Stimulated activated CD4-positive, alpha-beta T cell treated with anti-CD3 and anti-CD28 coated beads, Interleukin-12 subunit alpha, Interleukin-12 subunit beta, amount 100 ng/mL, for 24 hours (primary cell): ENCODE data around the gene SOX18.

Source experiments
- DNase-seq, 2 experiments: peaks; one replicate each; pipeline ENCODE4 v3.0.0-alpha.2; 2020; ENCODE audit warnings: low read depth in 2 of 2

The SOX18 gene

DNA sequence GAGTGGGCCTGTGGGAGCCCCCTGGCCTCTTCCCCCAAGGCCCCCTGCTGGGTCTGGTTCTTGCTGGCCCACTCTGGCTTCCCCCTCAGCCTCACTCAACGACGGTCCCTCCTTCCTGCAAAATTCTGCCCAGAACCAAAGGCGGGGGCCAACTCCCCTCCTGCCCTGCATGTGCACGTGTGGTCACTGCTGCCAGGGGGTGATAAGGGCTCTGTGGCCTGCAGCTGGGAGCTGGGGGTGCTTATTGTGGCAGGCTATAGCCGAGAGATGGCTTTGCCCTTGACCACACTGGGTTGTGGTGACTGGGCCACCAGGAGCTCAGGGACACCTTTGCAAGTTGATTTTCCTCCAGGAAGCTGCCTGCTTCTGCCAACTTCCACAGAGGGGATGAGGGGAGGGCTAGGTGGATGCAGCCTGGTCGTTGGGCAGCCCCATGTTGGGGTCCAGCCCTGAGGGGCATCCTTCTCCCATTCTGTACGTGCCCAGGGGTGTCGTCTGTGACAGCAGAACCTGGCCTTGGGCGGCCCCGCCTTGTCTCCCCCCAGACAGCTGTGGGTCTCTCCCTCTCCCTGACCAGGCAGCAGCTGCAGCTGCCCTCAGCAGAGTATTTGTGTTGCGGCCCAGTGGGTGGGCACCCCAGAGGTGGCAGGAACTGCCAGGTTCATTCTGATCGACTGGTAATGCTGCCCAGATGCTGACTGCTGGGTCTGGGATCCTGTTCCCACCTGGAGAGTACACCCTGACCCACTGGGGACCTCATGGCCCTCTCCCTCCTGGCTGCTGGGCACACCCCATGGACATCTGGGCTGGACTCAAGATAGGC is 19.2 kb upstream of the SOX18 start:
- DNase-seq: no peak

- DNase-seq: no peak
Observed at GRCh38 chr20:64067733-64068307, 18.4 kb upstream of the SOX18 start.

- DNase-seq: no peak
Observed at GRCh38 chr20:64067005-64067632, 17.7 kb upstream of the SOX18 start.

DNA sequence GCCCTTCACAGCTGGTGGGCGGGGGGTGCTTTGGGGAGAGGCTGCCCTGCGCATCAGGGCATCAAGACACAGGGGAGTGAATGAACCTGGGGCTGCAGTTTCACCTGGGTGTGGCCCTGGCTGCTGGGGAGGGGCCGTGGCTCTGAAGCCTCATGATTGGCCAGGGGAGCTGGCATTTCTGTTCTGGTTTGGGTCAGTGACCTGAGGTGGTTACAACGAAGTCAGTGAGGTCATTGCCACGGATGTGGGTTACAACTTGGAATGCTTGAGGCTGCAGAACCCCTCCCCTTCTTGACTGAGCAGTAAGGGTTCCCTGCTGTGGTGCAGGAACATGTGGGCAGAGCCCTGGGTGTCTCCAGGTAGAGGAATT is 16.5 kb upstream of the SOX18 start:
- DNase-seq: peak in 1 of 2 experiments; percentile 49

DNA sequence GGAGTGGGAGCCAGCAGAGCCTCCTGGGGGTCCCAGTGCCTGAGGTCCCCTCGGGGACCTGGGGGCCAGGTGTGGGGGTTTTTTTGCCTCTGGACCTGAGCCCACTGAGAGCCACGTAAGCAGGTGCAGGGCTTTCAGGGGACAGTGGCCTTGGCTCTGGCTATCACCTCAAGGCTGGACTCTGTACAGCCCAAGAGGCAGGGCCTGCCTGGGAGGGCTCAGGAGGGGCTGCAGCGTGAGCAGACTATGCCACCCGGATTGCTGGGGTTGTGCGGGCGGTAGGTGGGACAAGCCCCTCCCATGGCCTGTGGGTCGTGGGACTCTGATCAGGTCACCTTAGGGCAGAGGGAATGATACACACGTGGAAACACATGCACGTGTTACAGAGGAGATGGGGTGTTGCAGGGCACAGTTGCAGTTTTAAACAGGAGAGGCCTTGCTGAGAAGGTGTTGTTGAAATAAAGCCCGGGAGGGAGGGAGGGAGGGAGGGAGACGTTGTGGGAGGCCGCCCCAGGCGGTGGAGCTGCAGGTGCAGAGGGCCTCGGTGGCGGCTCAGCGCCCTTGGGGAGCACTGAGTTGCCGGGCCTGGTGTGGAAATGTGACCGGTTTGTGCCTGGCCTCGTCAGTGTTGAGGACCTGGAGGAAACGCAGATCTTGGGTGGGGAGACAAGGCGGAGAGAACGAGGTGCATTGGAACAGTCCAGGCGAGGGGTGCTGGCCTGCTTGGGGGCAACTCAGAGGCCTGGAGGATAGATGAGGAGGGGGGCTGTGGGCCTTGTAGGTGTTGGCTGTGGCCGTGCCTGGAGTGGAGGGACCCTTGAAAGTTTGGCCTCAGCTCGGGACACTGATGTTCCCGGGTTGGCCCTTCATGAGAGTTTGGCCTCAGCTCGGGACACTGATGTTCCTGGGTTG is 15.9 kb upstream of the SOX18 start:
- DNase-seq: no peak

DNA sequence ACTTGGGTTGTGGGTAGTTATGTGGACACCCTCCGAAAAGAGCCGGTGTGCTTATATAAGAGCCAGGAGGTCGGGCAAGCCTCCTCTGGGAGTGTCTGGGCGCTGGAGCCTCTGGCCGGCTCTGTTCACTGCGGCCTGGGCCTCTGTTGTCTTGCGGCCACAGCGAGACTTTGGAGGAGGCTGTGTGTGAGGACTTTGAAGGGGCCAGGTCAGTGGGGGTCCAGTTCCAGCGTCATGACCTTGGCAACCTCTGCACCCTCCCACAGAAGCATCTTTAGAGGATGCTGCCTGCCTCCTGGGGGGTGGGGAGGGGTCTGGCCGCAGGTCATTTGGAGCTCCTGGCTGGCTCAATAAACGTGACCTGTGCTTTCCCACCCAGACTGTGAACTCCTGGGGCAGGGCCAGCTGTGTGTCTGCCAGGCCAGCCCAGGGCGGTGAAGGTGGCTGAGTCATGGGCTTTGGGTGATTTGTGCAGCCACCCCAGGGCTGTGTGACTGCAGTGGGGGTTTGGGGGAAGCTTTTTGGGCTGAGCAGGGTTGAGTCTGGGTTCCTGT is 14.8 kb upstream of the SOX18 start:
- no peak for DNase-seq

GRCh38 chr20:64063389-64064144 is 14.1 kb upstream of the SOX18 start:
- no peak for DNase-seq

GRCh38 chr20:64062596-64063388 is 13.4 kb upstream of the SOX18 start, which contains the start of gene TCEA2:
TSS of gene TCEA2 (plus strand) at chr20:64063198. CDS start at chr20:64063313, 115 bp downstream.
- peak; percentile 94 to 95 for DNase-seq

DNA sequence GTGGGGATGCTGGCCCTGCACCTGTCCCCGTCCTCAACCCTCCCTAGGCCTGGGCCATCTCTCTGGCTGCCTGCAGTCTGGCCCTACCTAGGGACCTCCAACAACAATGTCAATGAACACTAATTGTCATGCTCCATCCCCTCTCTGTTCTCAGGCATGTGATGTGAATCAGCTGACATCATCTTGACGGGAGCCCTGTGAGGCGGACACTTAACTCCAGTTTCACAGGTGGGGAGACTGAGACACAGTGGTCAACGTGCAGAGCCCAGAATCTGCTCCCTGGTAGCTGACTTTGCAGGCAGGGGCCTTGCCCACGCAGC is 12.8 kb upstream of the SOX18 start:
- no peak for DNase-seq

GRCh38 chr20:64058536-64058935 is 9.1 kb upstream of the SOX18 start:
- DNase-seq: no peak

GRCh38 chr20:64057628-64058498 is 8.4 kb upstream of the SOX18 start:
- peak; percentile 59 to 86 for DNase-seq

- no peak for DNase-seq
Observed at GRCh38 chr20:64056889-64057627, 7.6 kb upstream of the SOX18 start.

DNA sequence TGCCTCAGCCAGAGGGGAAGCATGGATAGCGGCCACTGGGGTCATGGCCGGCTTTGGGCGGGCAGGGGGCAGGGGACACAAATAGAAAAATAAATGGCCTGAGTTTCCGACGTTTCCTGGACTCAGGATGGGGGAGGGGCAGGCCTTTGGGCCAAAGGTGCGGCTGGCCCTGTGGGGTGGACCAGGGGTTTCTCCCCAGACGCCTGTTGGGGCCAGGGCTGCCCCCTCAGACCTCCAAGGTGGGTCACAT is 7.1 kb upstream of the SOX18 start:
- no peak for DNase-seq

DNA sequence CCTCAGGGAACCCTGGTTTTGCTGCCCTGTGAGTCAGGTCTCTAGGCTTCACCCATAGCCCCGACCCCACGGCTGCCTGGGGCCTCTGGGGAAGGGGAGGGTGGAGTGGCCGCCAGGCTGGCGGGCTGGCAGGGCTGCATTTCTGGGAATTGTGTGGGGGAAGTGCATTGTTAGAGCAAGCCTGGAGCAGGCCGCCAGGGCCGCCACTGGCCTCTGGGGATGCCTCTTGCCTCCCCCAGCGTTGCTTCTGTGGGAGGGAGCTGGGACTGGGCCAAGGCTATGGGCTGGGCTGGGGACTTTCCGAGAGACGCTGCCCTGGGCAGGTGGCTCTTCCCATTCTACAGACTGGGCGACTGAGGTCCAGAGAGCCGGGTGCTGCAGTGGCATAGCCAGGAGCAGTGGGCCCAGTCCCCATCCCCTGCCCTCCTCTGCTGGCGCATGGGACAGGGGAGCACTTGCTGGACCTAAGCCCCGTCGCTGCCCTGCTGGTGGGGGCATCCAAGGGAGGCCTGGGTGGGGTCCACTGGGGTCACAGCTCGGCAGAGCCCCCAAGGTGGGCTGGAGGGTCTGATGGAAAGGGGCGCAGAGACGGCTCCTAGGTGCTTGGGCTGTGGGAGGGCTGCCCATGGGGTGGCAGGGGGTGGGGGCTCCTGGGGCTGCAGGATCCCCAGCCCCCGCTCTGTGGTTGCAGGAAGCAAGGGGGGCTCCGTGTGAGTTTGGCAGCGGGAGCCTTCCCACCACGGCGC is 6.6 kb upstream of the SOX18 start:
- no peak for DNase-seq

GRCh38 chr20:64055396-64055892 is 6.0 kb upstream of the SOX18 start:
- no peak for DNase-seq

- DNase-seq: no peak
Observed at GRCh38 chr20:64053841-64054661, 4.6 kb upstream of the SOX18 start.
